Measurements from ENCODE around the gene KRT26.

Gene KRT26

GRCh38 chr17:40799859-40800258 is 27.9 kb upstream of the KRT26 start, which contains the start of gene KRT28:
TSS of gene KRT28 (minus strand) at chr17:40799959. CDS start at chr17:40799893, 66 bp downstream.
- ChIA-PET POLR2A (interaction anchor here (0.9 kb wide), 1 partner anchor 19 kb away, joined by 3 read pairs; no protein-coding TSS in a partner anchor), CTCF (no interaction called here)
- TF ChIP-seq NFRKB (IDR thresholded peaks at IDR 0.05) (no peak), ELF4 (IDR thresholded peaks at IDR 0.05) (no peak), L3MBTL2 (conservative IDR thresholded peaks at IDR 0.05) (no peak)
- DNase-seq (ENCODE audit: extremely low spot score), result no peak

DNA sequence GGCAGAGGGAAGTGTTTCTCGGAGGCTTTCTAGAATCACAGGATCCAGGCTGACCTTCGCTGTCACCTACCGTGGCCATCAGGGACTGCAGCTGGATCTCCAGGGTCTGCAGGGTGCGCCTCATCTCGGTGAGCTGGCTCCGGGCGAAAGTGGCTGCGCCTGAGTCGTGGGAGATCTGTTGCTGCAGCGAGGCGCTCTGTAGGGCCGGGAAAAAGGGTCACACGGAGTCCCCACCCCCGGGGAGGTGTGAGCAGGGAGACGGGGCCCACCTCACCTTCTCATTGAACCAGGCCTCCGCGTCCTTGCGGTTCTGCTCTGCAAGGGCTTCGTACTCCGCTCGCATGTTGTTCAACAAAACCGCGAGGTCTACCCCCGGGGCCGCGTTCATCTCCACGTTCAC is 24.8 kb upstream of the KRT26 start:
- TF ChIP-seq ZNF384 (IDR thresholded peaks at IDR 0.05), result no peak
- TF ChIP-seq NFRKB (IDR thresholded peaks at IDR 0.05), result no peak
- TF ChIP-seq HDGF (IDR thresholded peaks at IDR 0.05; ENCODE audit: borderline replicate concordance), result no peak
- no peak for TF ChIP-seq PKNOX1 (IDR thresholded peaks at IDR 0.05)
- TF ChIP-seq FOXM1 (IDR thresholded peaks at IDR 0.05; ENCODE audit: borderline replicate concordance), result no peak
- TF ChIP-seq TARDBP (IDR thresholded peaks at IDR 0.05), result no peak
- no peak for TF ChIP-seq BHLHE40 (IDR thresholded peaks at IDR 0.05; ENCODE audit: borderline replicate concordance)
- no peak for TF ChIP-seq FOXA1 (IDR thresholded peaks at IDR 0.05)
- no peak for TF ChIP-seq SP1 (IDR thresholded peaks at IDR 0.05)
- TF ChIP-seq SUZ12 (IDR thresholded peaks at IDR 0.05), result no peak
- no peak for TF ChIP-seq LEF1 (IDR thresholded peaks at IDR 0.05; ENCODE audit: borderline replicate concordance)
- no peak for TF ChIP-seq ELF4 (IDR thresholded peaks at IDR 0.05)
- no peak for TF ChIP-seq CTBP1 (IDR thresholded peaks at IDR 0.05; ENCODE audit: borderline replicate concordance)
- ChIA-PET CTCF (no interaction called here), POLR2A (no interaction called here)
- no peak for DNase-seq (ENCODE audit: extremely low spot score)

DNA sequence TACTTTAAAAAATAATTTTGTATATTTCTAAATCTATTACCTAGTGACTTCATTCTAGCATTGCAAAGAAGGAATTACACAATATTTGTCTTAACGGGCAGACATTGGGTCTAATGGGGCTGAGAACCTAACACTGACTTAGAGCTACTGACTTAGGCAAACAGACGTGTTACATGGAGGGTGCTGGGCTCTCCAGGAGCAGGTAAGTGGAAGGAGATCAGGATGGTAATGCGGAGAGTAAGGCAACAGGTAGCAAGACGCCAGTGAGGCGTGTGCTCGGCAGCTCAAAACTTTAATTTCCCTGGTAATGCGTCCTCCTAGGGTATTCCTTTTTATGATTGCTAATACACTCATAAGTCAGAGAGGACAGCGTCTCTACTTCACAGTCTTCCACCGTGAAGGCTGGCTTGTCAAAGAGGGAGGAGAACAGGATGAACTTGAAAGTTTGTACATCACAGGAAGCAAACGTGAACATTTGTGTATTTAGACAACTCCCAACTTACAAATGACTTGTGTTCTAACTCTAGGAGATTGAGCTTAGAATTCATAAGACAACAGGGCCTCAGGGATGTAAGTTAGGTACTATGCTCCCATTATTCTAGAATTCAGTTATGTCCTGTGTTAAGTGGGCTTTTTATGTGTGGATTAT is 23.1 kb upstream of the KRT26 start:
- no peak for DNase-seq (ENCODE audit: extremely low spot score)
- TF ChIP-seq FOXK2 (IDR thresholded peaks at IDR 0.05), result no peak
- POLR2A ChIA-PET, result no interaction called here
- CTCF ChIA-PET, result interaction anchor here (0.5 to 1.0 kb wide), 3 partner anchors 14 to 753 kb away, joined by 3 read pairs; partner anchors contain the start of gene KRT10

GRCh38 chr17:40794466-40794865 is 22.5 kb upstream of the KRT26 start:
- DNase-seq (ENCODE audit: extremely low spot score), result no peak
- no peak for TF ChIP-seq SUZ12 (IDR thresholded peaks at IDR 0.05)
- no peak for TF ChIP-seq BHLHE40 (IDR thresholded peaks at IDR 0.05; ENCODE audit: borderline replicate concordance)
- TF ChIP-seq FOXA1 (IDR thresholded peaks at IDR 0.05), result no peak
- ChIA-PET POLR2A (no interaction called here), CTCF (interaction anchor here (1.0 kb wide), 1 partner anchor 754 kb away, joined by 3 read pairs; no protein-coding TSS in a partner anchor)

GRCh38 chr17:40793832-40794231 is 21.8 kb upstream of the KRT26 start:
- ChIA-PET POLR2A (no interaction called here), CTCF (interaction anchor here (3.2 kb wide), 1 partner anchor 178 kb away, joined by 15 read pairs; no protein-coding TSS in a partner anchor)
- TF ChIP-seq FOXK2 (IDR thresholded peaks at IDR 0.05), result no peak
- TF ChIP-seq HDGF (IDR thresholded peaks at IDR 0.05; ENCODE audit: borderline replicate concordance), result no peak
- DNase-seq (ENCODE audit: extremely low spot score), result no peak

DNA sequence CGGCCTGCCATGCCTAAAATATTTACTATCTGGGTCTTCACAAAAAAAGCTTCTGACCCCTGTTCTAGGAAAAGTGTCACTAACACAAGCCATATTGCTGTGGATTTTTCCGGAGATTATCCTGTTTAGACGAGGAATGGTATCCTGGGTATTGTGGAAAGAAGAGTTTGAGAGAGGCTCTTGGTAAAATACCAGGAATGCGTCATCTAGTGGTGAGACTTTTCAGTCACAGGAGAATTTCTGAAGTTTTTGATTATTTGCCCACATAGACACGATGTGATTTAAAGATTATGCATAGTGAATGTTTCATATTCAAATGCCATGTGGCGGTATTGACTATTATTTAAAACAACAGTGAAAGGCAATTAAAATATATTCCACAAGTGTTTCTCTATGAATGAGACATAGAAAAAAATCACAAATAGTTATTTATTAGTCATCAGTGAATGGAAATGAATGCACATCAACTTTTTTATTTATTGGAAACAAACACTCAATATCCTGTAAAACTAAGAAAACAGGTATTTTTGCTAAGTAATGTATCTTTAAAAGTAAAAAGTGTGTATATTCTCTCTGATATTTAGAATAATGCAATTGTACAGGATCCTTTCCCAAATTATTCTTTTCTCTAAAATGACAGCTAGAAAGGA is 19.9 kb upstream of the KRT26 start:
- peak; percentile 10 for DNase-seq (ENCODE audit: extremely low spot score)
- ChIA-PET POLR2A (no interaction called here), CTCF (interaction anchor here (0.9 to 3.2 kb wide), 3 partner anchors 12 to 176 kb away, joined by 4 to 15 read pairs (median 6); no protein-coding TSS in a partner anchor)
- TF ChIP-seq NFRKB (IDR thresholded peaks at IDR 0.05) (no peak), FOXK2 (IDR thresholded peaks at IDR 0.05) (no peak), FOXM1 (IDR thresholded peaks at IDR 0.05; ENCODE audit: borderline replicate concordance) (no peak), L3MBTL2 (conservative IDR thresholded peaks at IDR 0.05) (no peak), FOXA1 (IDR thresholded peaks at IDR 0.05) (no peak), ARNT (IDR thresholded peaks at IDR 0.05) (no peak), CTBP1 (IDR thresholded peaks at IDR 0.05; ENCODE audit: borderline replicate concordance) (no peak), BHLHE40 (IDR thresholded peaks at IDR 0.05; ENCODE audit: borderline replicate concordance) (no peak), ELF4 (IDR thresholded peaks at IDR 0.05) (no peak), TARDBP (IDR thresholded peaks at IDR 0.05) (no peak), SP1 (IDR thresholded peaks at IDR 0.05) (no peak), SUZ12 (IDR thresholded peaks at IDR 0.05) (no peak), PKNOX1 (IDR thresholded peaks at IDR 0.05) (no peak), ZNF384 (IDR thresholded peaks at IDR 0.05) (no peak)

DNA sequence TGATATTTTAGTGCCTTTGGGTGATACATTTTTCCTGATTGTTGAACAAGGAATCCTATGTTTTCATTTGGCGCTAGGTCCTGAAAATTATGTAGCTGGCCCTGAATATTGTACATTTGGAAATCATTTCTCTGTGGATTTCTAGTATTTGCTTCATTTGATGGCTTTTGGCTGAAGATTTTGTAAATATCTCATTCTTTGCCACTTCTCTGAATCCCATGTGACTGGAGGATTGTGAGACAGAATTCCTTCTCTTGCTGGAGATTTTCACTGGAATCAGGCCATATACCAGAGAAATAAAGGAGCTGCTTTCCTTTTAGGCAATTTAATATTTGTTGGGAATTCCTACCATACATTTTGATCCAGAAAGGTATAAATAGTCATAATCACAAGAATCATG is 19.1 kb upstream of the KRT26 start:
- DNase-seq (ENCODE audit: extremely low spot score), result no peak
- POLR2A ChIA-PET, result no interaction called here
- CTCF ChIA-PET, result interaction anchor here (0.9 to 3.2 kb wide), 3 partner anchors 11 to 176 kb away, joined by 4 to 15 read pairs (median 6); no protein-coding TSS in a partner anchor
- TF ChIP-seq L3MBTL2 (conservative IDR thresholded peaks at IDR 0.05) (no peak), FOXK2 (IDR thresholded peaks at IDR 0.05) (no peak), LEF1 (IDR thresholded peaks at IDR 0.05; ENCODE audit: borderline replicate concordance) (no peak), SP1 (IDR thresholded peaks at IDR 0.05) (no peak), FOXM1 (IDR thresholded peaks at IDR 0.05; ENCODE audit: borderline replicate concordance) (no peak), CTBP1 (IDR thresholded peaks at IDR 0.05; ENCODE audit: borderline replicate concordance) (no peak), NFRKB (IDR thresholded peaks at IDR 0.05) (no peak), FOXA1 (IDR thresholded peaks at IDR 0.05) (no peak), ZNF384 (IDR thresholded peaks at IDR 0.05) (no peak), PKNOX1 (IDR thresholded peaks at IDR 0.05) (no peak), TARDBP (IDR thresholded peaks at IDR 0.05) (no peak), SUZ12 (IDR thresholded peaks at IDR 0.05) (no peak), HDGF (IDR thresholded peaks at IDR 0.05; ENCODE audit: borderline replicate concordance) (no peak), BHLHE40 (IDR thresholded peaks at IDR 0.05; ENCODE audit: borderline replicate concordance) (no peak), ARNT (IDR thresholded peaks at IDR 0.05) (no peak), ELF4 (IDR thresholded peaks at IDR 0.05) (no peak)
